Activated T-cell treated with anti-CD3 and anti-CD28 coated beads for 4 hours (primary cell): ENCODE measurements around the gene GORAB.

Source experiments
- DNase-seq: peaks from one replicate; pipeline ENCODE4 v3.0.0-alpha.2; 2020

GORAB gene

GRCh38 chr1:170593173-170594011 lies 61.4 kb downstream of the GORAB start:
- DNase-seq, result no peak

- DNase-seq, result no peak
Observed at GRCh38 chr1:170594066-170594626, 62.2 kb downstream of the GORAB start.

GRCh38 chr1:170596701-170597100 lies 64.7 kb downstream of the GORAB start:
- DNase-seq, result no peak

GRCh38 chr1:170598618-170599017 lies 66.7 kb downstream of the GORAB start:
- no peak for DNase-seq

GRCh38 chr1:170599033-170599432 lies 67.1 kb downstream of the GORAB start:
- no peak for DNase-seq

GRCh38 chr1:170601866-170602265 lies 69.9 kb downstream of the GORAB start:
- DNase-seq, result no peak
